Parathyroid adenoma (tissue), 2 donors: ENCODE data around the gene IL1RAPL2.

ENCODE experiments used
- H2AFZ ChIP-seq: fragments of 300-600 bp; sonication (generic); one replicate; pipeline ENCODE4 v1.7.0; 2017; ENCODE audit warnings: antibody characterized with exemption, mild to moderate bottlenecking
- H3K27ac ChIP-seq: fragments of 300-600 bp; sonication (generic); one replicate; pipeline ENCODE4 v1.7.0; 2017
- H3K27me3 ChIP-seq: fragments of 300-600 bp; sonication (generic); one replicate; pipeline ENCODE4 v1.7.0; 2017; ENCODE audit warnings: low read length; ENCODE audit not compliant: control insufficient read depth, insufficient read depth
- H3K36me3 ChIP-seq: fragments of 300-600 bp; sonication (generic); one replicate; pipeline ENCODE4 v1.7.0; 2017; ENCODE audit warnings: low read length; ENCODE audit not compliant: control insufficient read depth, insufficient read depth
- H3K4me1 ChIP-seq: fragments of 300-600 bp; sonication (generic); one replicate; pipeline ENCODE4 v1.7.0; 2017; ENCODE audit warnings: control low read depth
- H3K4me2 ChIP-seq: fragments of 300-600 bp; sonication (generic); one replicate; pipeline ENCODE4 v1.7.0; 2017; ENCODE audit warnings: low read length
- H3K4me3 ChIP-seq: fragments of 300-600 bp; sonication (generic); one replicate; pipeline ENCODE4 v1.7.0; 2017; ENCODE audit warnings: low read depth, low read length
- H3K79me2 ChIP-seq: fragments of 300-600 bp; sonication (generic); one replicate; pipeline ENCODE4 v1.7.0; 2017; ENCODE audit warnings: control low read depth
- H3K9ac ChIP-seq: fragments of 300-600 bp; sonication (generic); one replicate; pipeline ENCODE4 v1.7.0; 2017; ENCODE audit warnings: mild to moderate bottlenecking
- H3K9me3 ChIP-seq: fragments of 300-600 bp; sonication (generic); one replicate; pipeline ENCODE4 v1.7.0; 2017; ENCODE audit warnings: low read length; ENCODE audit not compliant: control insufficient read depth
- CTCF ChIP-seq: fragments of 300-600 bp; sonication (generic); IDR thresholded peaks from one replicate; pipeline ENCODE4 v1.7.0; 2017; ENCODE audit warnings: antibody characterized with exemption, mild to moderate bottlenecking
- donor health status: primary hyperparathyroidism.

Gene IL1RAPL2

GRCh38 chrX:105755109-105755508 is 1189.1 kb downstream of the IL1RAPL2 start:
- H3K4me1 ChIP-seq, result no peaks in the 10 kb centered on the region
- no peak overlapping the region for H3K27ac ChIP-seq
- H3K79me2 ChIP-seq, result no peaks in the 10 kb centered on the region
- H3K36me3 ChIP-seq, result no peaks in the 10 kb centered on the region
- no peaks in the 10 kb centered on the region for H3K27me3 ChIP-seq
- H3K9me3 ChIP-seq, result no peaks in the 10 kb centered on the region
- no peak overlapping the region for H2AFZ ChIP-seq
- H3K9ac ChIP-seq, result no peak overlapping the region
- TF ChIP-seq CTCF, result no peak
- no peak overlapping the region for H3K4me2 ChIP-seq
- no peak overlapping the region for H3K4me3 ChIP-seq

GRCh38 chrX:105758754-105759153 is 1192.8 kb downstream of the IL1RAPL2 start:
- Histone ChIP-seq H3K27ac (no peak overlapping the region), H3K9me3 (no peaks in the 10 kb centered on the region), H3K36me3 (no peaks in the 10 kb centered on the region), H3K4me1 (no peaks in the 10 kb centered on the region), H3K4me3 (no peak overlapping the region), H2AFZ (no peak overlapping the region), H3K27me3 (no peaks in the 10 kb centered on the region), H3K9ac (no peak overlapping the region), H3K4me2 (no peak overlapping the region), H3K79me2 (no peaks in the 10 kb centered on the region)
- no peak for TF ChIP-seq CTCF

GRCh38 chrX:105759598-105759997 is 1193.6 kb downstream of the IL1RAPL2 start:
- Histone ChIP-seq H3K27me3 (no peaks in the 10 kb centered on the region), H3K9me3 (no peaks in the 10 kb centered on the region), H3K4me1 (no peaks in the 10 kb centered on the region), H3K9ac (no peak overlapping the region), H3K79me2 (no peaks in the 10 kb centered on the region), H2AFZ (no peak overlapping the region), H3K27ac (no peak overlapping the region), H3K4me2 (no peak overlapping the region), H3K36me3 (no peaks in the 10 kb centered on the region), H3K4me3 (no peak overlapping the region)
- no peak for TF ChIP-seq CTCF

- H2AFZ ChIP-seq, result no peak overlapping the region
- no peaks in the 10 kb centered on the region for H3K4me1 ChIP-seq
- H3K4me3 ChIP-seq, result no peak overlapping the region
- no peaks in the 10 kb centered on the region for H3K79me2 ChIP-seq
- H3K9me3 ChIP-seq, result no peaks in the 10 kb centered on the region
- no peak overlapping the region for H3K27ac ChIP-seq
- no peak overlapping the region for H3K9ac ChIP-seq
- no peaks in the 10 kb centered on the region for H3K36me3 ChIP-seq
- no peak for TF ChIP-seq CTCF
- no peak overlapping the region for H3K4me2 ChIP-seq
- no peaks in the 10 kb centered on the region for H3K27me3 ChIP-seq
Measured at GRCh38 chrX:105765691-105766090, 1199.7 kb downstream of the IL1RAPL2 start.

GRCh38 chrX:105773801-105774200 is 1207.8 kb downstream of the IL1RAPL2 start:
- Histone ChIP-seq H3K4me1 (no peaks in the 10 kb centered on the region), H3K9me3 (no peaks in the 10 kb centered on the region), H3K4me2 (no peak overlapping the region), H3K27ac (no peak overlapping the region), H3K9ac (no peak overlapping the region), H3K4me3 (no peak overlapping the region), H3K27me3 (no peaks in the 10 kb centered on the region), H3K36me3 (no peaks in the 10 kb centered on the region), H3K79me2 (no peaks in the 10 kb centered on the region), H2AFZ (no peak overlapping the region)
- no peak for TF ChIP-seq CTCF
